Natural killer cell treated with Interleukin-12 subunit alpha and Interleukin-12 subunit beta and Interleukin-15 and Interleukin-18, amount 100 ng/mL, for 72 hours (primary cell): ENCODE results near the gene MMADHC. TPM values are rescaled to one million over a fixed set of nuclear protein-coding genes. Genes with fewer than 3 reads are reported as not detected.
"Not testable (repeated sequence)": the region's sequence is repeated elsewhere in the genome, so short reads cannot be mapped to it uniquely, and the experiment has no call there.

Experiments used
- ATAC-seq, 2 donors: fragments of 150-1000 bp; cut with Tn5 transposase in 1 of 2; sonication (Bioruptor Pico), chemical (Tn5 transposase) in 1 of 2; 2 replicates each; pipeline ENCODE4 v1.10.0; 2021
- DNase-seq: peaks from one replicate; pipeline ENCODE4 v3.0.0; 2022; ENCODE audit warnings: low spot score
- H3K27ac Mint-ChIP-seq, 2 donors: 1 replicate in 1 of 2; 2 replicates in 1 of 2; pipeline ENCODE4 v1.8.0; 2022; ENCODE audit warnings: mixed read lengths in 2 of 2, mild to moderate bottlenecking in 1 of 2, moderate library complexity in 1 of 2
- H3K27me3 Mint-ChIP-seq, 2 donors: 1 replicate in 1 of 2; 2 replicates in 1 of 2; pipeline ENCODE4 v1.8.0; 2022; ENCODE audit warnings: mixed read lengths in 2 of 2
- H3K36me3 Mint-ChIP-seq: one replicate; pipeline ENCODE4 v1.8.0; 2022; ENCODE audit warnings: mixed read lengths
- H3K4me1 Mint-ChIP-seq, 2 donors: 1 replicate in 1 of 2; 2 replicates in 1 of 2; pipeline ENCODE4 v1.8.0; 2022; ENCODE audit warnings: low read depth in 2 of 2, mixed read lengths in 2 of 2, mild to moderate bottlenecking in 1 of 2
- H3K4me3 Mint-ChIP-seq: one replicate; pipeline ENCODE4 v1.8.0; 2022; ENCODE audit warnings: mixed read lengths
- H3K9me3 Mint-ChIP-seq: 2 replicates; pipeline ENCODE4 v1.8.0; 2022; ENCODE audit warnings: mixed read lengths
- total RNA-seq, 2 donors: library from RNA; stranded (reverse); gene quantifications; one replicate each; pipeline ENCODE4 v1.2.3, GENCODE V29; 2022

The MMADHC gene
- total RNA-seq, 2 donors from 2014 or later = 77.8 to 106 TPM

- no peaks in the 10 kb centered on the region for H3K9me3 Mint-ChIP-seq
- H3K27ac Mint-ChIP-seq = no peak overlapping the region
- H3K4me1 Mint-ChIP-seq = peaks cover 39 to 42% of the 10 kb centered on the region in 2 donors
- no peak for DNase-seq
- peaks cover 38% of the 10 kb centered on the region for H3K36me3 Mint-ChIP-seq
- no peak for ATAC-seq
- H3K4me3 Mint-ChIP-seq = no peak overlapping the region
- no peaks in the 10 kb centered on the region for H3K27me3 Mint-ChIP-seq
Measured at GRCh38 chr2:149579972-149580882, 7.3 kb downstream of the MMADHC start.

GRCh38 chr2:149577269-149577668 lies 10.3 kb downstream of the MMADHC start:
- H3K36me3 Mint-ChIP-seq = peaks cover 36% of the 10 kb centered on the region
- no peaks in the 10 kb centered on the region for H3K27me3 Mint-ChIP-seq
- DNase-seq = no peak
- H3K27ac Mint-ChIP-seq = peak overlapping the region in 1 of 2 donors; percentile 10
- no peaks in the 10 kb centered on the region for H3K9me3 Mint-ChIP-seq
- H3K4me3 Mint-ChIP-seq = no peak overlapping the region
- ATAC-seq = no peak
- H3K4me1 Mint-ChIP-seq = peaks cover 27 to 28% of the 10 kb centered on the region in 2 donors

GRCh38 chr2:149575752-149576151 lies 11.8 kb downstream of the MMADHC start:
- peaks cover 21 to 24% of the 10 kb centered on the region in 2 donors for H3K4me1 Mint-ChIP-seq
- no peaks in the 10 kb centered on the region for H3K9me3 Mint-ChIP-seq
- no peak overlapping the region for H3K4me3 Mint-ChIP-seq
- no peak for ATAC-seq
- H3K27me3 Mint-ChIP-seq = no peaks in the 10 kb centered on the region
- no peak overlapping the region for H3K27ac Mint-ChIP-seq
- DNase-seq = no peak
- peaks cover 29% of the 10 kb centered on the region for H3K36me3 Mint-ChIP-seq

- ATAC-seq (no peak), DNase-seq (no peak)
- Mint-ChIP-seq H3K9me3 (no peaks in the 10 kb centered on the region), H3K36me3 (peaks cover 29% of the 10 kb centered on the region), H3K27ac (no peak overlapping the region), H3K27me3 (no peaks in the 10 kb centered on the region), H3K4me3 (no peak overlapping the region), H3K4me1 (peaks cover 21% of the 10 kb centered on the region in 2 donors)
Measured at GRCh38 chr2:149575277-149575676, 12.3 kb downstream of the MMADHC start.

GRCh38 chr2:149573760-149574159 lies 13.8 kb downstream of the MMADHC start:
- Mint-ChIP-seq H3K36me3 (peaks cover 24% of the 10 kb centered on the region), H3K27me3 (no peaks in the 10 kb centered on the region), H3K4me1 (peaks cover 17 to 21% of the 10 kb centered on the region in 2 donors), H3K9me3 (no peaks in the 10 kb centered on the region), H3K4me3 (no peak overlapping the region), H3K27ac (no peak overlapping the region)
- DNase-seq = no peak
- no peak for ATAC-seq

GRCh38 chr2:149572102-149572953 lies 15.2 kb downstream of the MMADHC start:
- Mint-ChIP-seq H3K9me3 (no peaks in the 10 kb centered on the region), H3K36me3 (peaks cover 12% of the 10 kb centered on the region), H3K27me3 (no peaks in the 10 kb centered on the region), H3K4me3 (no peak overlapping the region), H3K27ac (no peak overlapping the region), H3K4me1 (peaks cover 10% of the 10 kb centered on the region in 2 donors)
- ATAC-seq (no peak), DNase-seq (no peak)

GRCh38 chr2:149568138-149568537 lies 19.4 kb downstream of the MMADHC start:
- H3K36me3 Mint-ChIP-seq = peaks cover 4% of the 10 kb centered on the region
- ATAC-seq = no peak
- no peak overlapping the region for H3K4me3 Mint-ChIP-seq
- H3K4me1 Mint-ChIP-seq = peaks cover 3 to 4% of the 10 kb centered on the region in 2 donors
- no peak for DNase-seq
- no peaks in the 10 kb centered on the region for H3K9me3 Mint-ChIP-seq
- no peaks in the 10 kb centered on the region for H3K27me3 Mint-ChIP-seq
- H3K27ac Mint-ChIP-seq = no peak overlapping the region

- ATAC-seq (no peak), DNase-seq (no peak)
- peaks cover 4% of the 10 kb centered on the region for H3K36me3 Mint-ChIP-seq
- H3K27ac Mint-ChIP-seq = no peak overlapping the region
- H3K9me3 Mint-ChIP-seq = no peaks in the 10 kb centered on the region
- no peak overlapping the region for H3K4me3 Mint-ChIP-seq
- H3K4me1 Mint-ChIP-seq = peaks cover 0 to 5% of the 10 kb centered on the region in 2 donors
- no peaks in the 10 kb centered on the region for H3K27me3 Mint-ChIP-seq
Measured at GRCh38 chr2:149566652-149567051, 20.9 kb downstream of the MMADHC start.

- not testable (repeated sequence) for H3K9me3 Mint-ChIP-seq, H3K4me3 Mint-ChIP-seq, H3K27ac Mint-ChIP-seq, H3K27me3 Mint-ChIP-seq, ATAC-seq, H3K4me1 Mint-ChIP-seq, H3K36me3 Mint-ChIP-seq, DNase-seq
Measured at GRCh38 chr2:149565625-149566024, 21.9 kb downstream of the MMADHC start.

GRCh38 chr2:149564983-149565382 lies 22.6 kb downstream of the MMADHC start:
- Mint-ChIP-seq H3K9me3 (no peaks in the 10 kb centered on the region), H3K4me3 (no peak overlapping the region), H3K4me1 (peaks cover 0 to 5% of the 10 kb centered on the region in 2 donors), H3K27me3 (no peaks in the 10 kb centered on the region), H3K36me3 (peaks cover 4% of the 10 kb centered on the region), H3K27ac (no peak overlapping the region)
- DNase-seq (no peak), ATAC-seq (no peak)

- no peak for DNase-seq
- Mint-ChIP-seq H3K9me3 (no peaks in the 10 kb centered on the region), H3K27me3 (no peaks in the 10 kb centered on the region), H3K27ac (no peak overlapping the region), H3K4me1 (peaks cover 0 to 5% of the 10 kb centered on the region in 2 donors), H3K4me3 (no peak overlapping the region), H3K36me3 (peaks cover 4% of the 10 kb centered on the region)
- ATAC-seq = no peak
Measured at GRCh38 chr2:149564097-149564496, 23.5 kb downstream of the MMADHC start.

GRCh38 chr2:149562324-149562723 lies 25.3 kb downstream of the MMADHC start:
- no peaks in the 10 kb centered on the region for H3K9me3 Mint-ChIP-seq
- H3K4me3 Mint-ChIP-seq = no peak overlapping the region
- H3K4me1 Mint-ChIP-seq = peaks cover 0 to 5% of the 10 kb centered on the region in 2 donors
- no peak for ATAC-seq
- H3K36me3 Mint-ChIP-seq = peaks cover 4% of the 10 kb centered on the region
- H3K27me3 Mint-ChIP-seq = peaks cover 0 to 5% of the 10 kb centered on the region in 2 donors
- DNase-seq = no peak
- peak overlapping the region in 1 of 2 donors; percentile 41 for H3K27ac Mint-ChIP-seq

- Mint-ChIP-seq H3K27ac (no peak overlapping the region), H3K27me3 (peaks cover 0 to 5% of the 10 kb centered on the region in 2 donors), H3K4me3 (no peak overlapping the region), H3K36me3 (peaks cover 4% of the 10 kb centered on the region), H3K9me3 (no peaks in the 10 kb centered on the region), H3K4me1 (peaks cover 0 to 5% of the 10 kb centered on the region in 2 donors)
- DNase-seq (no peak), ATAC-seq (no peak)
Measured at GRCh38 chr2:149561309-149561926, 26.2 kb downstream of the MMADHC start.
